Upper lobe of left lung (tissue), 6 donors: ENCODE measurements around the gene USPL1. TPM values are rescaled to one million over a fixed set of nuclear protein-coding genes. Genes with fewer than 3 reads are reported as not detected.

Experiments used
- ATAC-seq, 2 donors: fragments of 200-7000 bp; cut with Tn5 transposase; one replicate each; pipeline ENCODE4 v1.9.1; 2022; ENCODE audit warnings: mild to moderate bottlenecking in 2 of 2, moderate library complexity in 2 of 2; ENCODE audit not compliant: low FRiP score in 2 of 2
- DNase-seq, 2 donors: peaks; one replicate each; pipeline ENCODE4 v3.0.0-alpha.2; 2019 to 2020
- H3K27ac ChIP-seq, 4 donors: fragments of 200-600 bp; sonication (generic); one replicate each; pipeline ENCODE4 v1.5.1; 2016 to 2019
- H3K27me3 ChIP-seq, 4 donors: fragments of 200-600 bp; sonication (generic); one replicate each; pipeline ENCODE4 v1.5.1; 2017 to 2019
- H3K36me3 ChIP-seq, 4 donors: fragments of 200-600 bp; sonication (generic); one replicate each; pipeline ENCODE4 v1.5.1; 2016 to 2019
- H3K4me1 ChIP-seq, 4 donors: fragments of 200-600 bp; sonication (generic); one replicate each; pipeline ENCODE4 v1.5.1; 2018 to 2019
- H3K4me3 ChIP-seq, 4 donors: fragments of 200-600 bp; sonication (generic); one replicate each; pipeline ENCODE4 v1.5.1; 2017 to 2019; ENCODE audit warnings: mild to moderate bottlenecking in 2 of 4, moderate library complexity in 1 of 4
- H3K9me3 ChIP-seq, 4 donors: fragments of 200-600 bp; sonication (generic); one replicate each; pipeline ENCODE4 v1.5.1; 2018 to 2019
- EP300 ChIP-seq, 4 donors: sonication (generic); formaldehyde crosslinking; IDR thresholded peaks; one replicate each; pipeline ENCODE4 v1.5.1; 2017; ENCODE audit warnings: antibody characterized with exemption in 4 of 4, control low read depth in 2 of 4
- POLR2A ChIP-seq, 4 donors: fragments of 450-650 bp; IDR thresholded peaks; one replicate each; pipeline ENCODE4 v1.5.1; 2016 to 2017; ENCODE audit warnings: antibody characterized with exemption in 4 of 4, mild to moderate bottlenecking in 2 of 4
- POLR2AphosphoS5 ChIP-seq, 2 donors: sonication (generic); formaldehyde crosslinking; IDR thresholded peaks; one replicate each; pipeline ENCODE4 v1.5.1; 2017; ENCODE audit warnings: antibody characterized with exemption in 2 of 2
- WGBS, 2 donors: methylation state at CpG; one replicate each; pipeline ENCODE4 v1.1.5; 2017 to 2018; 5-methylcytosine and 5-hydroxymethylcytosine counted together
- total RNA-seq, 6 donors: library from RNA; depleted of rRNA in 4 of 6; stranded (reverse); fragments of >200 nt in 4 of 6; gene quantifications; one replicate each; pipeline versions ENCODE4 v1.1.0 to v1.2.1, GENCODE V29; 2016 to 2021
- TF ChIP-seq, protein P1 (sequence below), 6 experiments: fragments of 450-650 bp in 4 of 6; fragments of 200-600 bp in 2 of 6; sonication (generic) in 2 of 6; IDR thresholded peaks; one replicate each; pipeline ENCODE4 v1.5.1; 2016 to 2019; ENCODE audit warnings: antibody characterized with exemption in 6 of 6
- donor health status: DM: no; HTN: no; CAD: no; lungs with moderate emphysema.
- donor health status: DM: no; HTN: yes; CAD: no; lungs with severe emphysema.

USPL1 gene
- total RNA-seq, 6 donors from 2014 or later = 10.8 to 25.1 (median 16.2) TPM

DNA sequence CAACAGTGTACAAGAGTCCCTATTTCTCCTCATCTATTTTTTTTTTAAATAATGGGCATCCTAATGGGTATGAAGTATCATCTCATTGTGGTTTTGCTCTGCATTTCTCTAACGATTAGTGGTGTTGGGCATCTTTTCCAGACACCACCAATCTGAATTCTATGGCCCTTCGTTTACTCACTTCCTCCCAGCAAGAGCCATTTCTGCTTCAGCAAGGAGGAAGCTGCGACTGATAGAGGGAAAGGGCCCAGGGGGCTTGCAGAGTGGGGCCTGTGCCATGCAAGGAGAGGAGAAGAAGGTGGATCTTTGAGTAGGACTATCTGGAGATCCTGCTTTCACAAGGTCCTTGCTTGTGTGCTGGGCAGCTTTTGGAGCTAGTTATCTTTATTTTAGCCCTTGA is 58.0 kb downstream of the USPL1 start:
- WGBS, 2 donors = 55 to 70% methylated on average over 3 of the region's 3 CpGs
- TF ChIP-seq POLR2AphosphoS5 (IDR thresholded peaks at IDR 0.05) = no peak
- no peak for TF ChIP-seq POLR2A (IDR thresholded peaks at IDR 0.05)
- TF ChIP-seq, protein P1, sequence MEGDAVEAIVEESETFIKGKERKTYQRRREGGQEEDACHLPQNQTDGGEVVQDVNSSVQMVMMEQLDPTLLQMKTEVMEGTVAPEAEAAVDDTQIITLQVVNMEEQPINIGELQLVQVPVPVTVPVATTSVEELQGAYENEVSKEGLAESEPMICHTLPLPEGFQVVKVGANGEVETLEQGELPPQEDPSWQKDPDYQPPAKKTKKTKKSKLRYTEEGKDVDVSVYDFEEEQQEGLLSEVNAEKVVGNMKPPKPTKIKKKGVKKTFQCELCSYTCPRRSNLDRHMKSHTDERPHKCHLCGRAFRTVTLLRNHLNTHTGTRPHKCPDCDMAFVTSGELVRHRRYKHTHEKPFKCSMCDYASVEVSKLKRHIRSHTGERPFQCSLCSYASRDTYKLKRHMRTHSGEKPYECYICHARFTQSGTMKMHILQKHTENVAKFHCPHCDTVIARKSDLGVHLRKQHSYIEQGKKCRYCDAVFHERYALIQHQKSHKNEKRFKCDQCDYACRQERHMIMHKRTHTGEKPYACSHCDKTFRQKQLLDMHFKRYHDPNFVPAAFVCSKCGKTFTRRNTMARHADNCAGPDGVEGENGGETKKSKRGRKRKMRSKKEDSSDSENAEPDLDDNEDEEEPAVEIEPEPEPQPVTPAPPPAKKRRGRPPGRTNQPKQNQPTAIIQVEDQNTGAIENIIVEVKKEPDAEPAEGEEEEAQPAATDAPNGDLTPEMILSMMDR (IDR thresholded peaks at IDR 0.05) = no peak
- TF ChIP-seq EP300 (IDR thresholded peaks at IDR 0.05) = no peak
- no peak overlapping the region for H3K27ac ChIP-seq

DNA sequence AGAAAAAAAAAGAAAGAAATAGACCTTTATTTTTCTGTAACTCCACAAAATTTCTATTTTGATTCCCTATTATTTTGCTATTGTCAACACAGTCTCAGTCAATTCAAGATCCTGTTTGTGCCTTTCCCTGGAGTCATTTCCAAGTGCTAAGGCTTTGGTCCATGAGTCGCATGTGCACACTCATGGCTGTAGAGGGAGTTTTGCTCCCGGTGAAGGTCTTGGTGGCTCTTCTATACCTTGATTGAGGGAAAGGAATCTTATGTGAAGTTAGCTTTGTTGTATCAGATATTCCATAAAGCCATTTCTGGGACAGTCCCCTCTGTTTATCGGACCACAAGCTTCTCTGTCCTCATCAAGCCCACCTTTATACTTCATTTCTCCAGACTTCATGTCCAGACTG is 59.0 kb downstream of the USPL1 start:
- Histone ChIP-seq H3K27me3 (no peaks in the 10 kb centered on the region), H3K27ac (no peak overlapping the region), H3K36me3 (no peaks in the 10 kb centered on the region), H3K4me3 (no peak overlapping the region), H3K9me3 (no peaks in the 10 kb centered on the region), H3K4me1 (peaks cover 6 to 19% (median 12%) of the 10 kb centered on the region in 4 donors)
- DNase-seq (no peak), ATAC-seq (no peak)
- TF ChIP-seq EP300 (IDR thresholded peaks at IDR 0.05) (no peak), POLR2A (IDR thresholded peaks at IDR 0.05) (no peak)
- TF ChIP-seq, protein P1 (IDR thresholded peaks at IDR 0.05) = no peak
- WGBS, 2 donors = 76 to 78% methylated on average over 3 of the region's 3 CpGs

More for the DNA sequence above, 58.0 kb downstream of the USPL1 start:
- DNase-seq (no peak), ATAC-seq (no peak)
- no peaks in the 10 kb centered on the region for H3K9me3 ChIP-seq
- H3K36me3 ChIP-seq = no peaks in the 10 kb centered on the region
- no peaks in the 10 kb centered on the region for H3K27me3 ChIP-seq
- peaks cover 0 to 13% (median 8%) of the 10 kb centered on the region in 4 donors for H3K4me1 ChIP-seq
- H3K4me3 ChIP-seq = no peak overlapping the region

DNA sequence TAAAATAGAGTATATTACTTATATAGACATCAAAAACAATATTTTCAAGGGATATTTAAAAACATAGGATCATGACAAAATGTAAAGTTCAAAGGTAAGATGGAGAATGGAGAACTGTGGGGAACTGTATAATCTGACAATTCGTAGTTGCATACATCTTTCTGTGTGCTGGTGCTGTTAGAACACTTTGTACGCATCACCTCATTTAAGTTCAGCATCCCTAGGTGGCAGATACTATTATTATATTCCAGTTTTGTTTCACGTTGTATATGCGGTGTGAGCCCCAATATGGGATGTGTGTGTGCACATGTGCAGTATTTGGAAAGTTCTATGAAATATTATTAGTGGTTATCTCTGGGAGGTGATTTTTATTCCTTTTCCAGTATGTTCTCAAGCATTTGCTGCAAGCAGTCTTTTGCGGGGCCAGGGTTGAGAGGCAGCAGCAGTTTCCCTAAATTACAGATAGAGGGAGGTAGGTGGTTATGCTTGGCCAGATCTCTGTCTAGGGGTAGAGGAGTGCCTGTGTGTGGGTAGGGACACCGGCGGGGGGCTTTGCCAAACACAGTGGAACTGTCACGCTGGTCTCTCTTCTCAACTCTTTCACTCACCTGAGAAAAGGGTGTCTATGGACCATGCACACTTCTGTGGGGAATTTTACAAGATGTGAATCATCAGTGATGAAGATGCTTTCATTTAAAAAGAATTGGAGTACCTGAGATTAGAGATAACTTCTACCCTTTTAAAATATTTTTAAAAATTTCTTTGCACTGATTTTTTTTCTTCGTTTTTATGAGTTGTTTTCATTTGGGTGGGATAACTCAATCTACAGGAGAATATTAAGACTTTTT is 62.0 kb downstream of the USPL1 start:
- H3K27me3 ChIP-seq = no peaks in the 10 kb centered on the region
- no peak overlapping the region for H3K27ac ChIP-seq
- DNase-seq (peak in 1 of 2 donors; percentile 27), ATAC-seq (peak; percentile 54 to 73)
- 45 to 51% methylated on average over 9 of the region's 9 CpGs for WGBS, 2 donors
- no peaks in the 10 kb centered on the region for H3K36me3 ChIP-seq
- H3K4me1 ChIP-seq = peaks cover 9 to 14% (median 12%) of the 10 kb centered on the region in 4 donors
- H3K4me3 ChIP-seq = no peak overlapping the region
- no peaks in the 10 kb centered on the region for H3K9me3 ChIP-seq
- TF ChIP-seq, protein P1 (IDR thresholded peaks at IDR 0.05) = peak; percentile 32 to 64 (median 46)
- no peak for TF ChIP-seq EP300 (IDR thresholded peaks at IDR 0.05)

DNA sequence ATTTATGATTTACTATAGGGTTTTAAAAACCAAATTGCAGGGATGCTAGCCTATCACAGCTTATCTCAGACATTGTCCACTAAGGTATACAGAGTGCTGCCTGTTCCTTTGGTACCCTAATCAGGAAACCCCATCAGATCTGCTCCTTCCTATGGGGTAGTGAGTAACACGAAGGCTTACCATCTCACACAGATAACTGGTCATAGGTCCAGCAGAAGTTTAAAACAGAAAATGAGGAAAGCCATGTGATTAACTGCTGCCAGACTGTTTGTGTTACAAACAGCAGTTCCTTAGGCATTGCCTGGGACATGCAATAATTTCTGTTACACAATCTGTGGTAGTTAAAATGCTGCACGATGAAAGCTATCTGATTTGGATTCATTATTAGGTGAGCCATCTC is 64.1 kb downstream of the USPL1 start:
- no peaks in the 10 kb centered on the region for H3K27me3 ChIP-seq
- TF ChIP-seq, protein P1 (IDR thresholded peaks at IDR 0.05) = no peak
- TF ChIP-seq POLR2AphosphoS5 (IDR thresholded peaks at IDR 0.05) (peak in 1 of 2 donors; percentile 58), POLR2A (IDR thresholded peaks at IDR 0.05) (peak in 1 of 4 donors; percentile 8)
- no peaks in the 10 kb centered on the region for H3K9me3 ChIP-seq
- ATAC-seq = peak; percentile 36 to 70
- no peaks in the 10 kb centered on the region for H3K36me3 ChIP-seq
- 41 to 44% methylated on average over 2 of the region's 2 CpGs for WGBS, 2 donors
- H3K4me3 ChIP-seq = no peak overlapping the region
- peaks cover 10 to 15% (median 14%) of the 10 kb centered on the region in 4 donors for H3K4me1 ChIP-seq
- no peak for DNase-seq
- H3K27ac ChIP-seq = peak overlapping the region; percentile 1 to 45 (median 34)
